ENCODE data around the gene U2AF2. TPM values are rescaled to one million over a fixed set of nuclear protein-coding genes. Genes with fewer than 3 reads are reported as not detected.

The U2AF2 gene
- total RNA-seq, 1 experiment from 2014 or later: 239 TPM

GRCh38 chr19:55669418-55670279 is 14.8 kb downstream of the U2AF2 start:
- in situ Hi-C loops (cut with HindIII; ENCODE audit: low sequenced_read_pairs): no loop called here
- DNase-seq (ENCODE audit: low spot score): peak; percentile 32

DNA sequence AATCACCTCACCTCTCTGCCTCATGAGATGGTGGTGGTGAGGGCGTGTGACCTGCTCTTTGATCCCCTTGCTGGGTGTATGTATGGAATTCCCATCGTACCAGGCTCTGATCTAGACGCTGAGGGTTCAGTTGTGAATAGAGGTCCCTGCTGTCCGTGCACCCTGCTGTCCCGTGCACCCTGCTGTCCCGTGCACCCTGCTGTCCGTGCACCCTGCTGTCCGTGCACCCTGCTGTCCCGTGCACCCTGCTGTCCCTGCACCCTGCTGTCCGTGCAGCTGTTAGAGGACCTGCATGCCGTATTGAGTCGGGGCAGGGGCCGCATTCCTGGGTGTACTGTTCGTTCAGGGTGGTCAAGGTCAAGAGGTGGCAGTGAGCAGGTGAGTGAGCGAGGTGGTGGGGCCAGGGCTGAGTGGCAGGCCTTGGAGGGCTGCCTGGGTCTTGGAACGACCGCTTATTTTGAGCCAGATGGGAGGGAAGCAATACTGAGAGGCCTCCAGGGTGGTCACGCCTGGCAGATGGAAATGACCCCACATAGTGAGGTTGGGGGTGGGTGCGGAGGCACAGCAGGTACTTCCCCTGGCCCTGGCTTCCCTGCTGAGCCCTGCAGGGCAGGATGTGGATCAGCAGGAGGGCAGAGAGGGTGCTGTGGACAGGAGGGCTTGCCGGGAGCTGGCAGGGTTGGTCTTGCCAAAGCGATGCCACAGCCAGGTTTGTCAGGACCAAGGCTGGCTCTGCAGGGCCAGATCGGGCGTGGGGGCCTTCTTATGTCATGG is 15.6 kb downstream of the U2AF2 start:
- in situ Hi-C loops (cut with HindIII; ENCODE audit: low sequenced_read_pairs): no loop called here
- DNase-seq (ENCODE audit: low spot score): peak; percentile 60

GRCh38 chr19:55671054-55671378 is 16.2 kb downstream of the U2AF2 start:
- in situ Hi-C loops (cut with HindIII; ENCODE audit: low sequenced_read_pairs): no loop called here
- no peak for DNase-seq (ENCODE audit: low spot score)

GRCh38 chr19:55672418-55672817 is 17.6 kb downstream of the U2AF2 start:
- in situ Hi-C loops (cut with HindIII; ENCODE audit: low sequenced_read_pairs): no loop called here
- DNase-seq (ENCODE audit: low spot score): no peak

GRCh38 chr19:55673465-55673864 is 18.6 kb downstream of the U2AF2 start:
- DNase-seq (ENCODE audit: low spot score): no peak
- in situ Hi-C loops (cut with HindIII; ENCODE audit: low sequenced_read_pairs): no loop called here

- DNase-seq (ENCODE audit: low spot score): no peak
- in situ Hi-C loops (cut with HindIII; ENCODE audit: low sequenced_read_pairs): no loop called here
Measured at GRCh38 chr19:55673889-55674288, 19.1 kb downstream of the U2AF2 start.

DNA sequence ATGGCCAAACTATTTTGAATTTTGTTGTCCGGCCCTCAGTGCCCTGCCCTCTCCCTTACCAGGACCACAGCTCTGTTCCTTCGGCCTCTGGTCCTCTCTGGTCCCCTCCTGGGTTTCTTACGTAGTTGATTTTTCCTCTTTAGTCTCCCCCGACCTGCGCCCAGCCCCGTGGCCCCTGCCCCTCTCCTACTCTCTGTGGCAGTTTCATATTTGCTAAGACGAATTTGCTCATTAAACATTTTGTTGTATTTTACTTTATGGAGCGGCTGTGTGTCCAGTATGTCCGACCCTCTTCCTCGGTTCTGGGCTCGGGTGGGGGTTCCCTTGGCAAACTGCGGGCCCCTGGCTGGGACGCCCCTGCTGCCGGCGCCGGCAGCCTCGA is 19.6 kb downstream of the U2AF2 start:
- in situ Hi-C loops (cut with HindIII; ENCODE audit: low sequenced_read_pairs): no loop called here
- DNase-seq (ENCODE audit: low spot score): no peak

DNA sequence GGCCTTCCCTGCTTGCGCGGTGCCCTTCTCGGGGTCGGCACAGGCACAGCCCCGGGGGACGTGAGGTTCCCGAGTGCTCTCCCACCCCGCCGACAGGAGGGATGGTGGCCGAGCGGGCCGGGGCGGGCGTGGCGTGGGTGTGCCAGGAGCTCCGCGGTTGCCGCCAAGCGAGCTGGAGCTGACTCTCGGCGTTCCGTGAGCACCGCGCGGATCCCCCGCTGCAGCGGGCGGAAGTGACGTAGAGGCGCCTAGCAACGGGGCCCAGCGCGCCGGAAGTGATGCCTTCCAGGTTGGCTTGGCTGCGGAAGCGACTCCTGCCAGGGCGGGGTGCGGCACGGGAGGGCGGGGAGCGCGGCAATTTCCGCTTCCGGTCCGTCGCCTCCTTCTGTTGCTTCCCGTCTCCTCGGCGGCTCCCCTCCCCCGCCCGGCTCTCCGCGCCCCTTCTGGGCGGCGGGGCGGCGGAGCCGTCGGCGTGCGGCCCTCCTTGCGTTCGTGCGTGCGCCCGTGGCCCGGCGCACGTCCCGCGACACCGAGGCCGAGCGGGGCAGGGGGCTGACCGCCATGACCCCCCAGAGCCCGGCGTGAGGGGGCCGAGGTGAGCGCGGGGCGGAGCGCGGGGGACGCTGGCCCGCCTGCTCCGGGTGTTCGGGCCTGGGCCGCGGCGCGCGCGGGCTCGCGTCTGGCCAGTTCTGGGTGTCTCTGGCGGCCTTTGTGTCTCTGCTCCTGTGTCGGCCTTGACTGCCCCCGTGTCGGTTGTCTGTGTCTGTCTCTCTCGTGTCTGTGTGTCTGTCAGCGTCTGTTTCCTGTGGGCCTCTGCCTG is 20.2 kb downstream of the U2AF2 start, which contains the start of gene EPN1:
Gene EPN1, plus strand, starts transcription at position 386 of the 820 bp plus-strand sequence. CDS start 3,402 bp downstream, outside the sequence.
- DNase-seq (ENCODE audit: low spot score): peak; percentile 94
- in situ Hi-C loops (cut with HindIII; ENCODE audit: low sequenced_read_pairs): no loop called here

GRCh38 chr19:55675661-55676354 is 21.0 kb downstream of the U2AF2 start:
- no peak for DNase-seq (ENCODE audit: low spot score)
- in situ Hi-C loops (cut with HindIII; ENCODE audit: low sequenced_read_pairs): no loop called here

- DNase-seq (ENCODE audit: low spot score): peak; percentile 46
- in situ Hi-C loops (cut with HindIII; ENCODE audit: low sequenced_read_pairs): no loop called here
Measured at GRCh38 chr19:55676383-55676782, 21.5 kb downstream of the U2AF2 start.

DNA sequence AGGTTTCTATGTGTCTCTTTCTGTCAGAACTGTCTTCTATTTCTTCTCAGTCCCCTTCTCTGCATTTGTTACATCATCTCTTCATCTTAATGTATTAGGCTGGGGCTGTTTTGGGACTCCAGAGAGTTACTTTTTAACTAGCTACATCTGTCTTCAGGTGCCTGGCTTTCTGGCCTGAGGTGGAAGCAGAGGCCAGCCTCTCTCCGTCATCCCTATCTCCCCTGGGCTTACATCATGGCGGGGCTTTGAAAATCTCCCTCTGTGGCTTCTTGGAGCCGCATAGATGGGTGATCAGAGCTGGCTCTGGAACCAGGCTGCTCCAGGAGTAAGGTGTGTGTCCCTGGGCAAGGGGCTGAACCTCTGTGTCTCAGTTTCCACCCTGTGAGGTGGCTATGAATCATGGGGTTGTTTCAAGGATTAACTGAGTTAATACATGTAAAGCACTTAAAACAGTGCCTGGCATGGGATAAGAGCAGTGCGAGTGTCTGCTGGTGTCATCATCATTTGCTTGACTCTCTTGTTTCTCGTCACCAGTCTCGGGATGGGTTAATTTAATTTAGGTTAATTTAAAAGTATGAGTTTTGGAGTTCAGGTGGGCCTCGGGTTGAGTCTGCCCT is 22.2 kb downstream of the U2AF2 start:
- no peak for DNase-seq (ENCODE audit: low spot score)
- in situ Hi-C loops (cut with HindIII; ENCODE audit: low sequenced_read_pairs): no loop called here

- DNase-seq (ENCODE audit: low spot score): no peak
- in situ Hi-C loops (cut with HindIII; ENCODE audit: low sequenced_read_pairs): no loop called here
Measured at GRCh38 chr19:55677572-55678028, 22.8 kb downstream of the U2AF2 start.

- no peak for DNase-seq (ENCODE audit: low spot score)
- in situ Hi-C loops (cut with HindIII; ENCODE audit: low sequenced_read_pairs): no loop called here
Measured at GRCh38 chr19:55678121-55678671, 23.4 kb downstream of the U2AF2 start.

DNA sequence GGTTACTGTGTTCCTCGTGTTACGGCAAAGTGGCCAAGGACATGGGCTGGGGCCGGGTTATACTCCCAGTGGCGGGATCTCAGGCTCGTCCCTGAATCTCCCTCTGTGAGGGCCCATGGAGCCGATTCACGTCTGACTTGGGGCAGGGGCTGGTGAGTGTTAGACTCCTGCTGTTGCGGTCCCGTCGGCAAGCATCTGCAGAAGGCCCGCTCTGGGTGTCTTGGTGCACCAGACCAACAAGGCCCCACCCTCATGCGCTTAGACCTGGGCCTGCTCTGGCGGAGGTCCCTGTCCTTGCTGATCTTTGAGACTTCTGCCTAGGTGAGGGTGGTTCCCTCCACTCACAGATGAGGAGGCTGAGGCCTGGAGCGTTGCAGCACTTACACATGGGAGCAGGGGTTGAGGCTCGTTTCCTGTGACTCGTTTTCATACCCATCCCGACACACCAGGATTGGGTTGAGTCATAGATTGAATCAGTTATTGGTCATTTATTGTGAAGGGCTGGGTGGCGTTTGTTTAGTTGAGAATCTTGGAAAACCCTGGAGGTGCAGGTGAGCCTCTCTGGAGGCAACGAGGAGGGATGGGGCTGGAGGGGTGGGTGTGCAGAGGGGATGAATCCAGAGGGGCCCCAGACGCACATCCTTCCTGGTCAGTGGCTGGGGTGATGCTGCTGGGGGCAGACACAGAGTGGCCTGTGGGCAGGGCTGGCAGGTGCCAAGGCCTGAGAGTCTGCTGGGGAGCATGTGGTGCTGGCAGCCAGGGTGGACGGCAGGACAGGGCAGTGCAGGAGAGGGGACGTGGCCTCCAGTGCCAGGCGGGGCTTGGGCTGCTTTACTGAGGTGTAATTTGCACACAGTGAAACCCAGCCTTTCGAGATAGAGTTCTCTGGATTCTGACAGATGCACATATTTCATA is 24.8 kb downstream of the U2AF2 start:
- in situ Hi-C loops (cut with HindIII; ENCODE audit: low sequenced_read_pairs): no loop called here
- DNase-seq (ENCODE audit: low spot score): no peak

DNA sequence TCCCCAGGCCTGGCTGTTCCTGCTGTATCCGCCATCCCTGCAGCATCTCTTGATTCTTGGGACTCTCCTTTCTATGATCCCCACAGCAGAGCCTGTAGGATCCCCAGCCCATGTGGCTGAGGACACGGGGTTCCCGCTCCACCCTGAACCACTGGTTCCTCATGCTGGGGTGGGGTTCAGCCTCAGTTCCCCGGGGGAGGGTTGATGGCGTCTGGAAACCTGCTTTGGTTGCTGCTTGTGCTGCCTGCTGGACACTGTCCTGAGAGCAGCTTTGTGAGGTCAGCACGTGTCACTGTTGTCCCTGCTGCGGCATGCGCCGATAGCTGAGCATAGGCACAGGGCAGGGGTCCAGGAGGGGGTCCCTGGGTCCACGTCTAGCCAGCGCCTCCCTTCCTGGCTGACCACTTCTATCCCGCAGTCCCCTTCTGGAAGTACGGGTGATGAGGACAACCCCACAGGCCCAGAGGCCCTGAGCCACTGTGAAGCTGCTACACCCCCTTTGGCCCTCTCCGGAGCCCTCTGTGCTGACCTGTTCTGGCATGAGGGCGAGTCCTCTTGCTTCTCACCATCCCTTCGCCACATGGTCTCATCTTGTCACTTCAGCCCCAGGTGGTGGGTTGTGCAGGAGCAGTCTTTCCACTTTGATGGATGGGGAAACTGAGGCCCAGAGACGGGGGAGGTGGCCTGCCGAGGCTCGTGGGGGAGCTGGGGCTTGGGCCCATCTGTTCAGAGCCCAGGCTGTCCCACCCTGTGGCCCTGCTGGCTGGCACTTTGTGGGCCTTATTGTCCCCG is 25.7 kb downstream of the U2AF2 start:
- in situ Hi-C loops (cut with HindIII; ENCODE audit: low sequenced_read_pairs): no loop called here
- no peak for DNase-seq (ENCODE audit: low spot score)
